Neural progenitor cell (in vitro differentiated cells): ENCODE measurements around the gene PBX1. TPM values are rescaled to one million over a fixed set of nuclear protein-coding genes. Genes with fewer than 3 reads are reported as not detected.

Experiments used
- DNase-seq: peaks from one replicate; pipeline ENCODE4 v3.0.0-alpha.2; 2016; ENCODE audit warnings: low spot score
- H2AFZ ChIP-seq: fragments of 200-600 bp; sonication (generic); replicated peaks from 2 replicates; pipeline ENCODE4 v1.6.1; 2016; ENCODE audit warnings: antibody characterized with exemption
- H3F3A ChIP-seq: fragments of 200-600 bp; sonication (generic); 2 replicates; pipeline ENCODE4 v1.6.1; 2016; ENCODE audit warnings: antibody characterized with exemption, low read depth
- H3K27ac ChIP-seq: fragments of 200-600 bp; sonication (generic); 2 replicates; pipeline ENCODE4 v1.5.1; 2016; ENCODE audit warnings: mild to moderate bottlenecking
- H3K27me3 ChIP-seq: fragments of 200-600 bp; sonication (generic); 2 replicates; pipeline ENCODE4 v1.6.1; 2016; ENCODE audit warnings: mild to moderate bottlenecking, moderate library complexity
- H3K36me3 ChIP-seq: fragments of 200-600 bp; sonication (generic); 2 replicates; pipeline ENCODE4 v1.5.1; 2016
- H3K4me1 ChIP-seq: fragments of 200-600 bp; sonication (generic); 2 replicates; pipeline ENCODE4 v1.6.1; 2016; ENCODE audit warnings: mixed run types
- H3K4me2 ChIP-seq: fragments of 200-600 bp; sonication (generic); 2 replicates; pipeline ENCODE4 v1.6.1; 2016
- H3K4me3 ChIP-seq: fragments of 200-600 bp; sonication (generic); 2 replicates; pipeline ENCODE4 v1.5.1; 2016
- H3K79me2 ChIP-seq: fragments of 200-600 bp; sonication (generic); 2 replicates; pipeline ENCODE4 v1.6.1; 2016; ENCODE audit warnings: low read depth
- H3K9ac ChIP-seq: fragments of 200-600 bp; sonication (generic); 2 replicates; pipeline ENCODE4 v1.6.1; 2016
- H3K9me3 ChIP-seq: fragments of 200-600 bp; sonication (generic); 2 replicates; pipeline ENCODE4 v1.5.1; 2016; ENCODE audit warnings: low read depth
- H4K20me1 ChIP-seq: fragments of 200-600 bp; sonication (generic); 2 replicates; pipeline ENCODE4 v1.6.1; 2016; ENCODE audit warnings: low read depth
- H3K27ac Mint-ChIP-seq: 3 replicates; pipeline ENCODE4 v1.8.0; 2021; ENCODE audit warnings: mixed read lengths
- H3K27me3 Mint-ChIP-seq: 2 replicates; pipeline ENCODE4 v1.8.0; 2022; ENCODE audit warnings: low read depth, mild to moderate bottlenecking, inconsistent platforms, moderate library complexity, mixed read lengths; ENCODE audit not compliant: insufficient read depth
- H3K36me3 Mint-ChIP-seq: 3 replicates; pipeline ENCODE4 v1.8.0; 2021; ENCODE audit warnings: mixed read lengths
- H3K4me1 Mint-ChIP-seq: 3 replicates; pipeline ENCODE4 v1.8.0; 2021; ENCODE audit warnings: mixed read lengths
- H3K4me3 Mint-ChIP-seq: 3 replicates; pipeline ENCODE4 v1.8.0; 2021; ENCODE audit warnings: mild to moderate bottlenecking, moderate library complexity, mixed read lengths
- H3K9me3 Mint-ChIP-seq: 3 replicates; pipeline ENCODE4 v1.8.0; 2020; ENCODE audit warnings: mixed read lengths
- CTCF ChIP-seq: fragments of 200-600 bp; sonication (generic); IDR thresholded peaks from 2 replicates; pipeline ENCODE4 v1.5.1; 2017; ENCODE audit warnings: antibody characterized with exemption, mild to moderate bottlenecking
- EZH2 ChIP-seq: fragments of 200-600 bp; sonication (generic); IDR thresholded peaks from 2 replicates; pipeline ENCODE4 v1.6.1; 2017; ENCODE audit warnings: antibody characterized with exemption, mild to moderate bottlenecking, moderate library complexity
- EZH2phosphoT487 ChIP-seq: fragments of 200-600 bp; sonication (generic); IDR thresholded peaks from 2 replicates; pipeline ENCODE4 v1.6.1; 2017; ENCODE audit warnings: antibody characterized with exemption
- total RNA-seq: library from RNA; depleted of rRNA; stranded (reverse); fragments of >200 nt; gene quantifications from 2 replicates; pipeline ENCODE4 v1.2.3, GENCODE V29; 2015; ENCODE audit warnings: low replicate concordance

PBX1 gene
- total RNA-seq, 1 donor from 2014 or later, result 91.1 TPM

- H3K9ac ChIP-seq, result no peak overlapping the region
- no peak for TF ChIP-seq CTCF
- no peak for TF ChIP-seq EZH2
- no peak for TF ChIP-seq EZH2phosphoT487
- H4K20me1 ChIP-seq, result peaks cover 81% of the 10 kb centered on the region
- H3K9me3 ChIP-seq, result no peaks in the 10 kb centered on the region
- peaks cover 100% of the 10 kb centered on the region for H3K79me2 ChIP-seq
- DNase-seq, result no peak
- H2AFZ ChIP-seq, result no peak overlapping the region
- Mint-ChIP-seq H3K36me3 (peaks cover 24% of the 10 kb centered on the region), H3K27me3 (no peaks in the 10 kb centered on the region), H3K4me1 (peaks cover 70% of the 10 kb centered on the region), H3K4me3 (no peak overlapping the region), H3K27ac (no peak overlapping the region), H3K9me3 (no peaks in the 10 kb centered on the region)
- H3K27ac ChIP-seq, result no peak overlapping the region
- H3F3A ChIP-seq, result peaks cover 1% of the 10 kb centered on the region
- no peak overlapping the region for H3K4me3 ChIP-seq
- no peaks in the 10 kb centered on the region for H3K36me3 ChIP-seq
- peaks cover 27% of the 10 kb centered on the region for H3K4me1 ChIP-seq
- no peak overlapping the region for H3K4me2 ChIP-seq
- H3K27me3 ChIP-seq, result no peaks in the 10 kb centered on the region
Observed at GRCh38 chr1:164628772-164629171, 69.8 kb downstream of the PBX1 start.

GRCh38 chr1:164629971-164630370, 71.0 kb downstream of the PBX1 start:
- Histone ChIP-seq H3K9me3 (no peaks in the 10 kb centered on the region), H3K27me3 (no peaks in the 10 kb centered on the region), H2AFZ (no peak overlapping the region), H3K27ac (no peak overlapping the region), H3F3A (peaks cover 13% of the 10 kb centered on the region), H3K4me1 (peaks cover 32% of the 10 kb centered on the region), H4K20me1 (peaks cover 81% of the 10 kb centered on the region), H3K4me2 (no peak overlapping the region), H3K4me3 (no peak overlapping the region), H3K9ac (no peak overlapping the region), H3K36me3 (no peaks in the 10 kb centered on the region), H3K79me2 (peaks cover 100% of the 10 kb centered on the region)
- peaks cover 24% of the 10 kb centered on the region for H3K36me3 Mint-ChIP-seq
- no peaks in the 10 kb centered on the region for H3K9me3 Mint-ChIP-seq
- DNase-seq, result no peak
- no peak overlapping the region for H3K4me3 Mint-ChIP-seq
- H3K27me3 Mint-ChIP-seq, result no peaks in the 10 kb centered on the region
- peaks cover 73% of the 10 kb centered on the region for H3K4me1 Mint-ChIP-seq
- no peak overlapping the region for H3K27ac Mint-ChIP-seq
- TF ChIP-seq EZH2 (no peak), EZH2phosphoT487 (no peak), CTCF (no peak)

- H3K27me3 Mint-ChIP-seq, result peaks cover 4% of the 10 kb centered on the region
- TF ChIP-seq EZH2 (no peak), CTCF (no peak), EZH2phosphoT487 (no peak)
- peaks cover 21% of the 10 kb centered on the region for H3K36me3 Mint-ChIP-seq
- no peak overlapping the region for H3K27ac Mint-ChIP-seq
- Histone ChIP-seq H3K4me3 (no peak overlapping the region), H3K4me2 (no peak overlapping the region), H3K9ac (no peak overlapping the region), H3F3A (peaks cover 20% of the 10 kb centered on the region), H2AFZ (no peak overlapping the region), H3K9me3 (no peaks in the 10 kb centered on the region), H3K79me2 (peaks cover 100% of the 10 kb centered on the region), H3K4me1 (peaks cover 32% of the 10 kb centered on the region), H3K27me3 (no peaks in the 10 kb centered on the region), H4K20me1 (peaks cover 81% of the 10 kb centered on the region), H3K36me3 (no peaks in the 10 kb centered on the region), H3K27ac (no peak overlapping the region)
- H3K9me3 Mint-ChIP-seq, result no peaks in the 10 kb centered on the region
- H3K4me3 Mint-ChIP-seq, result no peak overlapping the region
- no peak for DNase-seq
- H3K4me1 Mint-ChIP-seq, result peaks cover 73% of the 10 kb centered on the region
Observed at GRCh38 chr1:164630626-164631396, 71.8 kb downstream of the PBX1 start.
